Measurements from ENCODE around the gene NCKIPSD.

The NCKIPSD gene

DNA sequence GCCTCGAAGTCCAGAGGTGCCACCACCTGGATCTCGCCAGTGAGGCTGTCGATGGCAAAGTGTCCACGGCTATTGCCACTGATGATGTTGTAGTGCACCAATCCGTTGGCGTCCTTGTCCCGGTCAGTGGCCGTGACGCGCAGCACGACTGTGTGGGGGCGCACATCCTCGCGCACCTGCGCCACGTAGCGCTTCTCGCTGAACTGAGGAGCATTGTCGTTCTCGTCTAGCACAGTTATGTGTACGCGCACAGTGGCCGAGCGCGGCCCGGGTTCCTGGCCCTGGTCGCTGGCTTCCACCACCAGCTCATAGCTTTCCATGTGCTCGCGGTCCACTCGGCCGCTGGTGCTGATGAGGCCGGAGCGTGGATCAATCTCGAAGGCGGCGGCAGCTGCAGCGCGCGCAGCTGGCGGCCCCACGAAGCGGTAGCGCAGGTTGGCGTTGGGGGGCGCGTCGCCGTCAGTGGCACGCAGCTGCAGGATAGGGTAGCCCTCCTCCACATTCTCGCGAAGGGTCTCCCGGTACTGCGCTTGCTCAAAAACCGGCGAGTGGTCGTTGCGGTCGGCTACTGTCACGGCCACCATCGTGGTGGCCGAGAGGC lies 24.8 kb downstream of the NCKIPSD start:
- DNase-seq (ENCODE audit: low spot score) = no peak
- TF ChIP-seq, protein P1, sequence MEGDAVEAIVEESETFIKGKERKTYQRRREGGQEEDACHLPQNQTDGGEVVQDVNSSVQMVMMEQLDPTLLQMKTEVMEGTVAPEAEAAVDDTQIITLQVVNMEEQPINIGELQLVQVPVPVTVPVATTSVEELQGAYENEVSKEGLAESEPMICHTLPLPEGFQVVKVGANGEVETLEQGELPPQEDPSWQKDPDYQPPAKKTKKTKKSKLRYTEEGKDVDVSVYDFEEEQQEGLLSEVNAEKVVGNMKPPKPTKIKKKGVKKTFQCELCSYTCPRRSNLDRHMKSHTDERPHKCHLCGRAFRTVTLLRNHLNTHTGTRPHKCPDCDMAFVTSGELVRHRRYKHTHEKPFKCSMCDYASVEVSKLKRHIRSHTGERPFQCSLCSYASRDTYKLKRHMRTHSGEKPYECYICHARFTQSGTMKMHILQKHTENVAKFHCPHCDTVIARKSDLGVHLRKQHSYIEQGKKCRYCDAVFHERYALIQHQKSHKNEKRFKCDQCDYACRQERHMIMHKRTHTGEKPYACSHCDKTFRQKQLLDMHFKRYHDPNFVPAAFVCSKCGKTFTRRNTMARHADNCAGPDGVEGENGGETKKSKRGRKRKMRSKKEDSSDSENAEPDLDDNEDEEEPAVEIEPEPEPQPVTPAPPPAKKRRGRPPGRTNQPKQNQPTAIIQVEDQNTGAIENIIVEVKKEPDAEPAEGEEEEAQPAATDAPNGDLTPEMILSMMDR (IDR thresholded peaks at IDR 0.05; ENCODE audit: extremely low read depth, missing control alignments) = no peak

DNA sequence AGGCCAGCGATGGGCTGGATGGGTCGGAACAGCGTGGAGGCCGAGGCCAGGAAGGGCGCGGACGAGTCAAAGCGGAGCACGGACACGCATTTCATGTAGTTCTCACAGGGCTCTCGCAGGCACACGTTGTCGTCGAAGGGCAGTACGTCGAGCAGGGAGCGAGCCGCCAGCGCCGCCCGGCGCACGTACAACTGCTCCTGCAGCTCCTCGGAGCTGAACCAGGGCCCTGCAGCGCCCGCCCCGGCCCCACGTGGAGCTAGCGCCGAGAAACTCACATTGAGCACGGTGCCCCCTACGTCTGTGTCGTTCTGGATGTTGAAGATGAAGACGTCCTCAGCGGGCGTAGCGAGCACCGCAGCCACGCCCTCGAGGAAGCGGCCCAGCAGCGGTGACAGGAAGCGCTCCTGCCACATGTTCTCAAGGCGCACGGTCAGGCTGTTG lies 28.9 kb downstream of the NCKIPSD start:
- TF ChIP-seq, protein P1 (IDR thresholded peaks at IDR 0.05; ENCODE audit: extremely low read depth, missing control alignments) = no peak
- DNase-seq (ENCODE audit: low spot score) = no peak

DNA sequence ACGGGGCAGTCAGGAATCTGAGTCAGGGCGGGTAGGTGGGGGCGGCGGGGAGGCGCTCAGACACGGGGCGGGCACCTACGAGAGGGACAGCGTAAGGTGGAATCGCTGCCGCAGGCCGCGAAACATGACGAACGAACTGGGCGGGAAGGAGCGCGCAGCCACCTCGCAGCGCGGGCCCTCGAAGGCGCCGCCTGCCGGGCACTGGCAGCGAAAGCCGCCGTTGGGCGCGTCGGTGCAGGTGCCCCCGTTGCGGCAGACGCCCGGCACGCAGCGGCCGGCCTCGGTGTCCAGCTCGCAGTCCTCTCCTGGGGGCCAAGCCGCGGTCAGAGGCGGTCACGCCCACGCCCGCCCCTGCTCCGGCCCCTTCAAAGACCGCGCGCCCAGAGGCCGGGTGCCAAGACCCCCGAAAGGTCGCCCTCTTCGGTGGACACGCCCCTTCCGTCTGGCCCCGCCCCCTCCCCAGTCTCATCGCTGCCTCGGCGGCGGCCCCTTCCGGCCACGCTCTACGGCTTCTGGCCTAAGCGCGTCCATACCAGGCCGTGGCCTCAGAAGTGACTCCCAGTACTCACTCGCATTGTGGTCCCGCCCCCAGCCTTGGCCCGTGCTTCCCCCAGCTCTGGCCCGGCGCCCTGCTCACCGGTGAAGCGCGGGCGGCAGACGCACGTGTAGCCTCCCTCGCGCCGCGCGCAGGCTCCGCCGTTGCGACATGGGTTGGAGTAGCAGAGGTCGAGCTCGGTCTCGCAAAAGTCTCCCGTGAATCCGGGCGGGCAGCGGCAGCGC lies 29.5 kb downstream of the NCKIPSD start:
- TF ChIP-seq, protein P1 (IDR thresholded peaks at IDR 0.05; ENCODE audit: extremely low read depth, missing control alignments) = peak; percentile 80
- DNase-seq (ENCODE audit: low spot score) = peak; percentile 94

DNA sequence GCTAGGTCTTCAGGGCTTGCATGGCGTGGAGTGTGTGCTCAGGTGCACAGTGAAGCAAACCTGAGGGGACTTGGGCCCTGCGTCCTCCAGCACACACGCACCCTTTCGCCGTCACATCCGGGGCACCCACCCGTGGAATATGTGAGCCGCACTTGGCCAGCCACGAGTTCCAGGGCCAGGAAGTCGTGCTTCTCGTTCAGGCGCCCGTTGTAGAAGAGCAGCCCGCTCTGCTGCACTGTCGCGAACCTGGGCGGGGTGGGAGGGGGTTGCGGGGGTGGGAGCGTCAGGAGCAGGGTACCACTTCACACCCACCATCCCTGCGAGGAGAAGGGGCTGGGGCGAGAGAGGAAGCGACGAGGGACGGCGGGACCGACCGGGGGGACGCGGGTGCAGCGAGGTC lies 30.1 kb downstream of the NCKIPSD start:
- no peak for DNase-seq (ENCODE audit: low spot score)
- TF ChIP-seq, protein P1 (IDR thresholded peaks at IDR 0.05; ENCODE audit: extremely low read depth, missing control alignments) = no peak

DNA sequence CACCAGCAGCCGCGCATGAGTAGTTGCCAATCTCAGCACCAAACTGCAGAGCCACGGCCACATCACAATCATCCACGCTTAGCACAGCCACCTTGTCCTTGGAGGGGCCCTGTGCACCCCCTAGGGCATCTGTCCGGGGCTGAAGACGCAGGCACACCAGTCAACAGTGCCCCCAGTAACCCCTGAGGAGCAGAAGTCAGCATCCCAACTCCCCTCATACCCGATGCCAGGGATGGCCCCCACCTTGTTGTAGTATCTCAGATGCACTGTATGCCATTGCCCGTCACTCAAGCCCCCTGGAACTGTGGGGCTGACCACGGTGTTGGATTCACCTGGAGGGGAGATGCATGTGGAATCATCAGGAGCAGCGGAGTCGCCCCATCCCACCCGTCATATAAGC lies 30.7 kb downstream of the NCKIPSD start:
- DNase-seq (ENCODE audit: low spot score) = no peak
- TF ChIP-seq, protein P1 (IDR thresholded peaks at IDR 0.05; ENCODE audit: extremely low read depth, missing control alignments) = no peak

DNA sequence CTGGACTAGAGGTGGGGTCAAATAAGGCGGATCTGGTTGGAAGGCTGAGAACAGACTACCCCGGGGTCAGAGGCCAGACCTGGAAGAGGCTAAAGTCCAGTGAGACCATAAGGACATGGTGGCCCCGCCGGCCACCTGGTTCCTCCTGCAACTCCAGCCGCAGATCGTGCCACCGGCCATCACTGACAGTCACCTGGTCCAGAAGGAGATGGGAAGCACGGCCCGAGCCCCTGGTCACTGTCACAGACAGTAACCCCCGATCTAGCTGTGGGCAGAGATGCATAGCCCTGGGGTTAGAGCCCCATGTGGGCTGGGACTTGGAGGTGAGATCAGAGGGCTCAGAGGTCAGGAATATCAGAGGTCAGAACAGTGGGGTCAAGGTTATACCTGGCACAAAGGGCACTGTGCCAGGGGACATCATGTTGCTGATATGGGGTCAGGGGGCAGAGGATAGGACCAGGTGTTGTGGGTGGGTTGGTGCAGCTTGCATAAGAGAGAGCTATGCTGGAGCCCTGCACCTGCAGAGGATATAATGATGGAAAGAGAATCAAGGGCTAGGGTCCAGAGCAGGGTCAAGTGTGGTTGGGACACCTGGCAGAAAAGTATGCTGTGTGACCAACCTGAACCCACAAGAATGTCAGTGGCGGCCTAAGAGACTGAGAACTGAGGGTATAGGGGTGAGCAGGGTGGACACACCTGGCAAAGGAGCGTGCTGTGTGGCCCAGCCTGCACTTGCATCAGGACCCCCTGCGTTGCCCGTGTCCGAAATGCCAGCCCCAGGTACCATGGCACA lies 32.6 kb downstream of the NCKIPSD start:
- DNase-seq (ENCODE audit: low spot score) = no peak
- TF ChIP-seq, protein P1 (IDR thresholded peaks at IDR 0.05; ENCODE audit: extremely low read depth, missing control alignments) = no peak

DNA sequence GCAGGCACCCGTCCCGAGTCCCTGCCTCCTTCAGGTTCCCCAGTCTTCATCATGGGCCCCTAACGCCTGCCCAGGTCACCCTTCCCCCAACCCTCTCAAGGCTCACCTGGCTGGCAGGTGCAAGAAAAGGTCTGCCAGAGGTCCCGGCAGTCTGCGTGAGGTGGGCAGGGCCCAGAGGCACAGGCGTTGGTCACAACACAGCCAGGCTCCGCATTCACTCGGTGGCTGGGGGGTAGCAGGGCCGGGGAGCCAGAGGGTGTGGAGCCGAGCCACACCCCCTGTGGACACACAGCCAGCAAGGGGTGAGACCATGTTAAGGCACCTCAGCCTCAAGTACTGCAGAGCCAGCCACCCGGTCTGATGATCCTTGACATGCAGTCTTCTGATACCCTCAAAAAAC lies 33.9 kb downstream of the NCKIPSD start:
- TF ChIP-seq, protein P1 (IDR thresholded peaks at IDR 0.05; ENCODE audit: extremely low read depth, missing control alignments) = no peak
- DNase-seq (ENCODE audit: low spot score) = no peak

All from GM20000 (cell line).